ENCODE results near the gene HOXD13.

GRCh38 chr2:176079831-176080539 lies 12.5 kb upstream of the HOXD13 start:
- TF ChIP-seq, protein P1, sequence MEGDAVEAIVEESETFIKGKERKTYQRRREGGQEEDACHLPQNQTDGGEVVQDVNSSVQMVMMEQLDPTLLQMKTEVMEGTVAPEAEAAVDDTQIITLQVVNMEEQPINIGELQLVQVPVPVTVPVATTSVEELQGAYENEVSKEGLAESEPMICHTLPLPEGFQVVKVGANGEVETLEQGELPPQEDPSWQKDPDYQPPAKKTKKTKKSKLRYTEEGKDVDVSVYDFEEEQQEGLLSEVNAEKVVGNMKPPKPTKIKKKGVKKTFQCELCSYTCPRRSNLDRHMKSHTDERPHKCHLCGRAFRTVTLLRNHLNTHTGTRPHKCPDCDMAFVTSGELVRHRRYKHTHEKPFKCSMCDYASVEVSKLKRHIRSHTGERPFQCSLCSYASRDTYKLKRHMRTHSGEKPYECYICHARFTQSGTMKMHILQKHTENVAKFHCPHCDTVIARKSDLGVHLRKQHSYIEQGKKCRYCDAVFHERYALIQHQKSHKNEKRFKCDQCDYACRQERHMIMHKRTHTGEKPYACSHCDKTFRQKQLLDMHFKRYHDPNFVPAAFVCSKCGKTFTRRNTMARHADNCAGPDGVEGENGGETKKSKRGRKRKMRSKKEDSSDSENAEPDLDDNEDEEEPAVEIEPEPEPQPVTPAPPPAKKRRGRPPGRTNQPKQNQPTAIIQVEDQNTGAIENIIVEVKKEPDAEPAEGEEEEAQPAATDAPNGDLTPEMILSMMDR (IDR thresholded peaks at IDR 0.05): peak in 1 of 6 experiments; percentile 32
- no peak for TF ChIP-seq POLR2A (IDR thresholded peaks at IDR 0.05)

Data from thyroid gland (tissue), 4 donors.